Stimulated activated CD4-positive, alpha-beta T cell treated with anti-CD3 and anti-CD28 coated beads, TNF-alpha, amount 100 ng/mL, for 48 hours (primary cell): ENCODE results near the gene BRME1.
"Not testable (repeated sequence)": the region's sequence is repeated elsewhere in the genome, so short reads cannot be mapped to it uniquely, and the experiment has no call there.

Source experiments
- DNase-seq, 3 donors: peaks; one replicate each; pipeline ENCODE4 v3.0.0-alpha.2; 2020; ENCODE audit warnings: low read depth in 3 of 3

BRME1 gene

DNA sequence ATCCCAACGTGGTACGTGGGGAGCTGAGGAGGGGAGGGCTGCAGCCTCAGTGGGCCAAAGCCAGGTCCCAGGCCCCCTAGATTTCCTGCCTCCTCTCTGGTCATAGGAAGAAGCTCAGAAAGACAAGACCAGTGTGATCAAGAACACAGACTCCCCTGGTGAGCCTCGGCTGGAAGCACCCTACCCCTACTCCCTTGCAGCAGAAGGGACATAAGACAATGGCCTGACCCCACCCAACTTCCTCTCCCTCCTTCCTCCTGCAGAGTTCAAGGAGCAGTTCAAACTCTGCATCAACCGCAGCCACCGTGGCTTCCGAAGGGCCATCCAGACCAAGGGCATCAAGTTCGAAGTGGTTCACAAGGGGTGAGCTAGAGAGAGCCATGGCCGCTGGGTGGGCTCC, 20.8 kb upstream of the BRME1 start:
- DNase-seq, result no peak

GRCh38 chr19:13926010-13926409, 20.1 kb upstream of the BRME1 start:
- no peak for DNase-seq

GRCh38 chr19:13923194-13923987, 17.5 kb upstream of the BRME1 start:
- DNase-seq, result no peak

DNA sequence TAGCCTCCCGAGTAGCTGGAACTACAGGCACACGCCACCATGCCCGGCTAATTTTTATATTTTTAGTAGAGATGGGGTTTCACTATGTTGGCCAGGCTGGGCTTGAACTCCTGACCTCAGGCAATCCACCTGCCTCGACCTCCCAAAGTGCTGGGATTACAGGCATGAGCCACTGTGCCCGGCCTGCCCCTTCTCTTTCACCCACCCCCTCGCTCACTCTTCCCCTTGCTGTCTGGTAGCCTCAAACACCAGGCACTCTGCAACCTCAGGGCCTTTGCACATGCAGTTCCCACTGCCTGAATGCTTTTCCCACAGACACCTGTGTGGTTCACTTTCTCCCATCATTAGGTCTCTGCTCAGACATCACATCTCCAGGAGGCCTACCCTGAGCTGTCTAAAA, 16.2 kb upstream of the BRME1 start:
- not testable (repeated sequence) for DNase-seq

GRCh38 chr19:13920940-13921747, 15.2 kb upstream of the BRME1 start:
- DNase-seq, result no peak

GRCh38 chr19:13920524-13920923, 14.6 kb upstream of the BRME1 start:
- no peak for DNase-seq

- no peak for DNase-seq
Observed at GRCh38 chr19:13918726-13919411, 13.0 kb upstream of the BRME1 start.

- no peak for DNase-seq
Observed at GRCh38 chr19:13917888-13918406, 12.0 kb upstream of the BRME1 start.

DNA sequence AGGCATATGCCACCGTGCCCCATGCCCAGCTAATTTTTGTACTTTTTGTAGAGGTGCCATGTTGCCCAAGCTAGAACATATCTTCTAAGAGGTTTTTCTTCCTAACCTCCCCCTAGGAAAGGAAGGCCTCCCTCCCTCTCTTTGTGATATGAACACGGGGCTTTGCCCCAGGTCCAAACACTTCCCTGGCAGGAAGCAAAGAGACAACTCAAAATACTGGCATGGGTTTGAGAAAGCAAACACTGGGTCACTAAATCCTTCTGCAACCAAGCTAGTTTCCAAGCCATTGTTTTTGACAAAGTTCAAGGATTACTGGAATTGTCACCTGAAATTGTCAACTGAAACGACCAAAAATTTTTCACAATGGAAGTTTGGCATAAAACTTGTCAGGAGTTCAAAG, 8.9 kb upstream of the BRME1 start:
- no peak for DNase-seq

GRCh38 chr19:13913352-13913751, 7.4 kb upstream of the BRME1 start:
- DNase-seq, result no peak

DNA sequence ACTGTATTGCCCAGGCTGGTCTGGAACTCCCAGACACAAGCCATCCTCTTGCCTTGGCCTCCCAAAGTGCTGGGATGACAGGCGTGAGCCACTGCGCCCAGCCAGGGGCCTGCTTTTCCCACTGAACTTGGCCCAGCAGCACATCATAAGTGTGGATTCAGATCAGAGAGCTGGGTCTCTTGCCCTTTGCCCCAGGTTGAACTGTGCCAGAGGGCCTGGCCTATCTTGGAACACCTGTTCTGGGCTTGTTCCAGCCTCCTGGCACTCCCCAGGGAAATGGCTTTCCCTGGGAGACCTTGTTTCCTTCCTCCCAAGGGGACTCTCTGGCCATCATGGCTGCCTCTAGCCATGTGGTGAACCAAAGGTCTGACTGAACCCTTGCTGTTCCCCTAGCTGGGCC, 3.5 kb upstream of the BRME1 start:
- no peak for DNase-seq

GRCh38 chr19:13908674-13909073, 2.8 kb upstream of the BRME1 start:
- no peak for DNase-seq

GRCh38 chr19:13906910-13907309, 993 bp upstream of the BRME1 start:
- DNase-seq, result no peak

- no peak for DNase-seq
Observed at GRCh38 chr19:13906521-13906904, 596 bp upstream of the BRME1 start.

DNA sequence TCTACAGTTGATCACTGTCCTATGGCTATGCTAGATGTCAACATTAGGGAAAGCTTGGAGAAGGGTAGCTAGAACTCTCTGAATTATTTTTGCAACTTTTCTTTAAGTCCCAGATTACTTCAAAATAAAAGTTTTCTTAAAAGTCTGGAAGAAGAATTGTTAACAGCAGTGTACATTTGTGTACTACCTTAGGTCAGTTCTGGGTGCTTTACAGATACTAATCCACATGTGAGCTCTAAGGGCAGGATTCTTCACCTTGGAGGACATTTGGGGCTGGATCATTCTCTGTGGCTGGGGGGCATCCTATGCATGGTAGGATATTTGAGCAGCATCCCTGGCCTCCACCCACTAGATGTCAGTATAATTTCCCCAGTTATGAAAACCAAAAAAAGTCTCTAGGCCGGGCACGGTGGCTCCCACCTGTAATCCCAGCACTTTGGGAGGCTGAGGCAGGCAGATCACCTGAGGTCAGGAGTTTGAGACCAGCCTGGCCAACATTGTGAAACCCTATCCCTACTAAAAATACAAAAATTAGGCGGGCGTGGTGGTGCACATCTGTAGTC, 2.8 kb downstream of the BRME1 start:
- DNase-seq, result no peak

DNA sequence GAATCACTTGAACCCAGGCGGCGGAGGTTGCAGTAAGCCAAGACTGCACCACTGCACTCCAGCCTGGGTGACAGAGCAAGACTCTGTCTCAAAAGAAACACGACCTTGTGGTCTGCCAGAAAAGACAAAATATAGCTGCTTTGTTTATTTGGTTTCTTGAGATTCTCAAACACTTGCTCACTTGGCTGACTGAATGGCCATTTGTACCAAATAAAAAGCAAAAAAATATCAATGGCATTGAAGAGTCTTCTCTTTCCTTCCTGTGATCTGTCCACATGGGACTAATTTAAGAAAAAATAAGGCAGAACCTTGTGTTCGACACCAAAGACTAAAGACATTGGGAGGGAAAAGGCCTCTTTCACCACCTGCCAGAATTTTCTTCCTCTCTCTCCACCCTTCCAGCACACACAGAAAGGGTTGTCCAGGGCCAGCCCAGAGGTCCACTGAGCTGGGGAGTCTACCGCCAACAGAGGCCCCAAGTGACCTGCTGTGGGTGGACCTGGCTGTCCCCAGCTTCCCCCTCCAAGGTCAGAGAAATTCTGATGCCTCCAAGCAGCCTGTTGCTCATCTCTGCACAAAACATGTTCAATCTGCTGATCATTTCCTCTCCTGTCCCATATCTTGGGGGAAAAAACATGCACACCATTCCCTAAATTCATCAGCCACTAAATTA, 5.9 kb downstream of the BRME1 start:
- no peak for DNase-seq

DNA sequence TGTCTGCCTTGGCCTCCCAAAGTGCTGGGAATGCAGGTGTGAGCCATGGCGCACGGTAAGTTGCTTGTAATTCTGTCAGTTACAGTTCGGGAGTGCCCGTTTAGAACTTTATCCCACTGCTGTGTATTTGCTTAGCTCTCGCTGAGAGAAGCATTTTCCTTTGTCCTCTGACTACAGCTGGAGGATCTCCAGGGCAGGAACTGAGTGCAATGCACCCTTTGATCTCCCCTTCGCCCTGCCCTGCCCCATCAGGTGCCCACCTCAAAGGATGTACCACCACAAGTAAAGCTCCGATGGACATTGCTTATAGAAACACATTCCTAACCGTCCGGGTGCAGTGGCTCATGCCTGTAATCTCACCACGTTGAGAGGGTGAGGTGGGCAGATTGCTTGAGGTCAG, 6.5 kb downstream of the BRME1 start:
- DNase-seq, result no peak

- DNase-seq, result no peak
Observed at GRCh38 chr19:13896227-13896626, 9.7 kb downstream of the BRME1 start.

DNA sequence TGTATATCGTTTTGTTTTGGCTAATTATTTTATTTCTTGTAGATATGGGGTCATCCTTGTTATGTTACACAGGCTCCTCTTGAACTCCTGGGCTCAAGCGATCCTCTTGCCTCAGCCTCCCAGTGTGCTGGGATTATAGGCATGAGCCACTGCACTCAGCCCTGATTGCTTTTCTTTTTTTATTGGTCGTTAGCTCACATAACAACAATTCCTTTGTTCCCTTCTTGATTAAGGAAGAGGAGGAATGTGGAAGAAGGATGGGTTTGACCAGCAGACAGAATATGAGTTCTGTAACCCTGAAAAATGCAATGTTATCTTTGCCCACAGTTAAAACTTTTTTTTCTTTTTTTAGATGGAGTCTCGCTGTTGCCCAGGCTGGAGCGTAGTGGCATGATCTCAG, 11.4 kb downstream of the BRME1 start:
- no peak for DNase-seq

- DNase-seq, result no peak
Observed at GRCh38 chr19:13892870-13893269, 13.0 kb downstream of the BRME1 start.

DNA sequence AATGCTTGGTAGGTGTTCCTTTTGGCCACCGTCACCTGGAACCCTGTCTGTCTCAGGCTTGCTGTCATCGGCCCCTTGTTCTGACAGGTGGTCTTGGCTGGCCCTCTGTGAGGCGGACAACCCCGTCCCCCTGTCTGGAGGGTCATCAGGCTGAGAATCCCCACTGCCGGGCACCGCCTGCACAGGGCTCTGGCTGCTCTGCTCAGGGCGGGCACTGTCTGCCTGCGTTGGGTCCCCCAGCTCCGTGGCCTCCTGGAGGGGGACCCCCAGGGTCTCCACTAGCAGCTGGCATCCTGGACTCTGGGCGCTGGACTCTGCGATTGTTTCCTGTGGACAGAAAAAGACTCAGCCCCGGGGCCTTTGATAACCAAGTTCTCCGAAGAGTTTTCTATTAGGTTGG, 15.8 kb downstream of the BRME1 start:
- no peak for DNase-seq

DNA sequence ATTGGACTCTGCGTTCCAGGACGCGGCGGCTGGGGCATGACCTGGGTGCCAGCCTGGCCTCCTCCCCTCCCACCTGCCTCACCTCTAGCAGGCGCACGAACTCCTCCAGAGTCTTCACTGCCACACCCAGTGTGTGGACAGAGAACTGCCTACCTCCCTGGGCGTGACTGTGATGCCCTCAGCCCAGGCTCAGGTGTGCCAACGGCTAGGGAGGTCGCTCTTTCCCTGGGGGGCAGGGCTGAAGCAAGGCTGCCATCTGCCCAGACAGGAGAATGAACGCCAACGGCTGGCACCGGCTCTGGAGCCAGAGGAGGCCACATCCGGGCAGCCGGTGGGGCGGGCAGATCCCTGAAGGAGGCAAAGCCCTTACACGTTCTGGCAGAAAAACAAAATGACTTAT, 17.6 kb downstream of the BRME1 start:
- no peak for DNase-seq
